Upper lobe of left lung (tissue), 4 donors: ENCODE measurements around the gene DLK2.
A peak's percentile ranks its signal among the peaks of the same experiment; 100 is the strongest.

Experiments
- EP300 ChIP-seq, 4 donors: sonication (generic); formaldehyde crosslinking; IDR thresholded peaks; one replicate each; pipeline ENCODE4 v1.5.1; 2017; ENCODE audit warnings: antibody characterized with exemption in 4 of 4, control low read depth in 2 of 4
- POLR2AphosphoS5 ChIP-seq, 2 donors: sonication (generic); formaldehyde crosslinking; IDR thresholded peaks; one replicate each; pipeline ENCODE4 v1.5.1; 2017; ENCODE audit warnings: antibody characterized with exemption in 2 of 2
- TF ChIP-seq, protein P1 (sequence below), 6 experiments: fragments of 450-650 bp in 4 of 6; fragments of 200-600 bp in 2 of 6; sonication (generic) in 2 of 6; IDR thresholded peaks; one replicate each; pipeline ENCODE4 v1.5.1; 2016 to 2019; ENCODE audit warnings: antibody characterized with exemption in 6 of 6

DNA sequence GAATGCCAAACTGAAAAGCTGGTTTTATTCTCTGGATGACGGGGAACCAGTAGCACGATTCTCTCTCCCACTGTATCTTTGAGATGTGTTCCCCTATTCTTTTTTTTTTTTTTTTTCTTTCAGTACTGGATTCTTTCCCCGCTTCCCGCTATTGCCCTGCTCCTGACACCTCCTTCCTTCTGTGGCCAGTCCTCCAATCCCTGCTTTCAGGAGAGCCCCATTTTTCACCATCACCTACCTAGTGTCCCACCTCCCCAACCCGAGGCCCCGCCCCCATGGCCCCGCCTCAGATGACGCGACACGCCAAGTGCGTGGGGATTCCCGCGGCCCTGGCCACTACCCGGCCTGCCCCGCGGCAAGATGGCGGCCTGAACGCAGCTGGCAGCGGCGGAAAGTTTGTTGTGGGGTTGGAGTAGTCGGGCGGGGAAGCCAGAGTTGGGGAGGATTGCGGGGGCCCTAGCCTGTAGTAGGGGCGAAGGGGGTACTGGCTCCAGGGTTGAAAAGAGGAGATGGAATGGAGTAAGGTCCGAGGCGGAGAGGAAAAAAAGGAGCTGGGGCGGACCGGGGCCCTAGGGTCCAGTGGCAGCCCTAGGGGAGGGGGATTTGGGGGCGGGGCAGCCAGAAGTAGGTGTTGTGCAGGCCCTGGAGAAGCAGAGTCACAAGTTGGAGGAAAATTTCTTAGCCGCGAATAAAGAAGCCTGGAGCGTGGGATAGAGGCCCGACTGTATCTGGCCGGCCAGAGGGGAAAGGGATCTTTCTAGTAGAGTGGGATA lies 22.1 kb upstream of the DLK2 start, which contains the start of gene TJAP1:
- TF ChIP-seq, protein P1, sequence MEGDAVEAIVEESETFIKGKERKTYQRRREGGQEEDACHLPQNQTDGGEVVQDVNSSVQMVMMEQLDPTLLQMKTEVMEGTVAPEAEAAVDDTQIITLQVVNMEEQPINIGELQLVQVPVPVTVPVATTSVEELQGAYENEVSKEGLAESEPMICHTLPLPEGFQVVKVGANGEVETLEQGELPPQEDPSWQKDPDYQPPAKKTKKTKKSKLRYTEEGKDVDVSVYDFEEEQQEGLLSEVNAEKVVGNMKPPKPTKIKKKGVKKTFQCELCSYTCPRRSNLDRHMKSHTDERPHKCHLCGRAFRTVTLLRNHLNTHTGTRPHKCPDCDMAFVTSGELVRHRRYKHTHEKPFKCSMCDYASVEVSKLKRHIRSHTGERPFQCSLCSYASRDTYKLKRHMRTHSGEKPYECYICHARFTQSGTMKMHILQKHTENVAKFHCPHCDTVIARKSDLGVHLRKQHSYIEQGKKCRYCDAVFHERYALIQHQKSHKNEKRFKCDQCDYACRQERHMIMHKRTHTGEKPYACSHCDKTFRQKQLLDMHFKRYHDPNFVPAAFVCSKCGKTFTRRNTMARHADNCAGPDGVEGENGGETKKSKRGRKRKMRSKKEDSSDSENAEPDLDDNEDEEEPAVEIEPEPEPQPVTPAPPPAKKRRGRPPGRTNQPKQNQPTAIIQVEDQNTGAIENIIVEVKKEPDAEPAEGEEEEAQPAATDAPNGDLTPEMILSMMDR (IDR thresholded peaks at IDR 0.05): no peak
- no peak for TF ChIP-seq EP300 (IDR thresholded peaks at IDR 0.05)
- peak; percentile 87 to 96 for TF ChIP-seq POLR2AphosphoS5 (IDR thresholded peaks at IDR 0.05)
